A549 (cell line): ENCODE data around the gene ABCA3. TPM values are rescaled to one million over a fixed set of nuclear protein-coding genes. Genes with fewer than 3 reads are reported as not detected.

ENCODE experiments used
- ATAC-seq, 2 experiments: fragments of 200-7000 bp in 1 of 2; fragments of >200 bp in 1 of 2; cut with Nextera tagmentation in 1 of 2; cut with Tn5 transposase in 1 of 2; 3 replicates each; pipeline versions ENCODE4 v1.8.0 to v1.9.1; 2018 to 2020; ENCODE audit warnings: mild to moderate bottlenecking in 1 of 2, moderate library complexity in 1 of 2
- CTCF ChIA-PET: fragments of 300-600 bp; sonication (Branson Sonifier 250); formaldehyde crosslinking; extraction: SDS; loops from one replicate; lab custom pipeline; 2021; ENCODE audit warnings: antibody characterized with exemption, inconsistent platforms; lab: Yijun Ruan, JAX
- POLR2A ChIA-PET: fragments of 350-600 bp; formaldehyde crosslinking; extraction: SDS; loops from one replicate; lab custom pipeline; 2021; ENCODE audit warnings: antibody characterized with exemption, inconsistent platforms; lab: Yijun Ruan, JAX
- DNase-seq, 2 experiments: peaks; one replicate each; pipeline versions ENCODE4 v3.0.0 to v3.0.0-alpha.2; 2011 to 2016; ENCODE audit warnings: low read depth in 1 of 2, low spot score in 1 of 2
- FAIRE-seq: peaks from 2 replicates; lab custom pipeline; 2011; peaks lifted over from hg19 to GRCh38; lab: Jason Lieb, UNC
- H3K27ac ChIP-seq, 2 experiments: fragments of >200 bp; sonication (Bioruptor Twin); formaldehyde crosslinking; 3 replicates each; pipeline ENCODE4 v1.5.1; 2016 to 2017
- H3K4me1 ChIP-seq: fragments of >200 bp; sonication (Bioruptor Twin); formaldehyde crosslinking; 3 replicates; pipeline ENCODE4 v1.6.1; 2016
- H3K4me2 ChIP-seq: fragments of >200 bp; sonication (Bioruptor Twin); formaldehyde crosslinking; 3 replicates; pipeline ENCODE4 v1.6.1; 2016
- H3K4me3 ChIP-seq: fragments of >200 bp; sonication (Bioruptor Twin); formaldehyde crosslinking; 3 replicates; pipeline ENCODE4 v1.5.1; 2016
- H3K9me3 ChIP-seq: fragments of >200 bp; sonication (Bioruptor Twin); formaldehyde crosslinking; 3 replicates; pipeline ENCODE4 v1.6.1; 2016
- BHLHE40 ChIP-seq: IDR thresholded peaks from 2 replicates; pipeline ENCODE4 v1.6.1; 2012; ENCODE audit warnings: low read depth, low read length, inconsistent platforms
- CHD2 ChIP-seq: fragments of 150-350 bp; IDR thresholded peaks from 2 replicates; pipeline ENCODE4 v1.6.1; 2014; ENCODE audit warnings: low read length; ENCODE audit not compliant: partially characterized antibody
- EHMT2 ChIP-seq: fragments of 200-600 bp; sonication (generic); IDR thresholded peaks from 2 replicates; pipeline ENCODE4 v1.6.1; 2016; ENCODE audit warnings: antibody characterized with exemption, low read depth, mild to moderate bottlenecking, moderate library complexity
- ESRRA ChIP-seq: fragments of 150-350 bp; IDR thresholded peaks from 2 replicates; pipeline ENCODE4 v1.6.1; 2014; ENCODE audit warnings: mild to moderate bottlenecking, low read length, borderline replicate concordance
- FOSB ChIP-seq: fragments of 250-450 bp; sonication (Bioruptor Pico); IDR thresholded peaks from 2 replicates; pipeline ENCODE4 v1.5.0; 2020; ENCODE audit warnings: mild to moderate bottlenecking, moderate library complexity
- FOSL2 ChIP-seq, 2 experiments: fragments of 450-650 bp in 1 of 2; fragments of >200 bp in 1 of 2; sonication (Bioruptor Twin) in 1 of 2; formaldehyde crosslinking; IDR thresholded peaks; 2 replicates each; pipeline versions ENCODE4 v1.5.0 to v1.6.1; 2016 to 2020; ENCODE audit warnings: mild to moderate bottlenecking in 1 of 2, moderate library complexity in 1 of 2
- GATA3 ChIP-seq: IDR thresholded peaks from 2 replicates; pipeline ENCODE4 v1.6.1; 2012; ENCODE audit warnings: borderline replicate concordance
- HDAC2 ChIP-seq: fragments of 200-600 bp; sonication (generic); IDR thresholded peaks from 2 replicates; pipeline ENCODE4 v1.6.1; 2016
- HOXB13 ChIP-seq: fragments of 250-450 bp; sonication (Bioruptor Pico); IDR thresholded peaks from 2 replicates; pipeline ENCODE4 v1.5.0; 2020; ENCODE audit warnings: low read depth, mild to moderate bottlenecking, moderate library complexity
- MAFK ChIP-seq: fragments of 450-650 bp; IDR thresholded peaks from 2 replicates; pipeline ENCODE4 v1.6.1; 2014; ENCODE audit not compliant: partially characterized antibody
- MAZ ChIP-seq: fragments of 150-350 bp; IDR thresholded peaks from 2 replicates; pipeline ENCODE4 v1.6.1; 2014; ENCODE audit warnings: antibody characterized with exemption, low read depth, low read length, borderline replicate concordance
- POLR2A ChIP-seq: IDR thresholded peaks from 2 replicates; pipeline ENCODE4 v1.6.1; 2012; ENCODE audit warnings: mild to moderate bottlenecking, low read length
- POLR2AphosphoS2 ChIP-seq: conservative IDR thresholded peaks from 2 replicates; pipeline ENCODE4 v1.6.1; 2012; ENCODE audit warnings: low read length, improper control_type of control experiment, inconsistent platforms
- RFX5 ChIP-seq: fragments of 450-650 bp; IDR thresholded peaks from 2 replicates; pipeline ENCODE4 v1.7.1; 2014; ENCODE audit warnings: antibody characterized with exemption, mild to moderate bottlenecking, moderate library complexity
- TP53 ChIP-seq: fragments of 250-450 bp; sonication (Bioruptor Pico); IDR thresholded peaks from 2 replicates; pipeline ENCODE4 v1.5.0; 2021; ENCODE audit warnings: mild to moderate bottlenecking, moderate library complexity
- ZFP36 ChIP-seq: fragments of 450-650 bp; IDR thresholded peaks from 2 replicates; pipeline ENCODE4 v1.6.1; 2014; ENCODE audit warnings: borderline replicate concordance; ENCODE audit not compliant: partially characterized antibody
- ZSCAN20 ChIP-seq: fragments of 250-450 bp; sonication (Bioruptor Pico); IDR thresholded peaks from 2 replicates; pipeline ENCODE4 v1.8.0; 2022; ENCODE audit warnings: mild to moderate bottlenecking, moderate library complexity
- WGBS: methylation state at CpG from one replicate; pipeline ENCODE4 v1.1.6; 2017; ENCODE audit errors: missing lambda C conversion rate; 5-methylcytosine and 5-hydroxymethylcytosine counted together
- polyA plus RNA-seq, 4 experiments: library from polyadenylated mRNA; depleted of rRNA in 3 of 4; stranded (reverse); fragments of >200 nt; fragmentation: RNase III in 1 of 4; extraction: RNeasy Plus Mini Kit Qiagen cat#74134 plus additional on column Dnase treatment in 1 of 4; gene quantifications; 2 replicates in 3 of 4; 3 replicates in 1 of 4; pipeline ENCODE4 v1.2.3, GENCODE V29; 2011 to 2017
- TF ChIP-seq, protein P1 (sequence below): IDR thresholded peaks from 2 replicates; pipeline ENCODE4 v1.6.1; 2012
- TF ChIP-seq, protein P2 (sequence below): IDR thresholded peaks from 2 replicates; pipeline ENCODE4 v1.6.1; 2012; ENCODE audit warnings: low read depth, borderline replicate concordance
- TF ChIP-seq, protein P3 (sequence below): fragments of >200 bp; sonication (Bioruptor Twin); formaldehyde crosslinking; IDR thresholded peaks from 2 replicates; pipeline ENCODE4 v1.6.1; 2016
- TF ChIP-seq, protein P4 (sequence below): fragments of 250-450 bp; sonication (Bioruptor Pico); IDR thresholded peaks from 2 replicates; pipeline ENCODE4 v1.5.0; 2020; ENCODE audit warnings: low read depth, mild to moderate bottlenecking, moderate library complexity
- TF ChIP-seq, protein P5 (sequence below): fragments of 450-650 bp; IDR thresholded peaks from 2 replicates; pipeline ENCODE4 v1.6.1; 2014; ENCODE audit warnings: antibody characterized with exemption
- TF ChIP-seq, protein P6 (sequence below): fragments of >200 bp; sonication (Bioruptor Twin); formaldehyde crosslinking; IDR thresholded peaks from 3 replicates; pipeline ENCODE4 v1.5.1; 2016

ABCA3 gene
- polyA plus RNA-seq, 2 of the 4 experiments (the other 2 are of a cell fraction) = 6.4 to 9.9 TPM

DNA sequence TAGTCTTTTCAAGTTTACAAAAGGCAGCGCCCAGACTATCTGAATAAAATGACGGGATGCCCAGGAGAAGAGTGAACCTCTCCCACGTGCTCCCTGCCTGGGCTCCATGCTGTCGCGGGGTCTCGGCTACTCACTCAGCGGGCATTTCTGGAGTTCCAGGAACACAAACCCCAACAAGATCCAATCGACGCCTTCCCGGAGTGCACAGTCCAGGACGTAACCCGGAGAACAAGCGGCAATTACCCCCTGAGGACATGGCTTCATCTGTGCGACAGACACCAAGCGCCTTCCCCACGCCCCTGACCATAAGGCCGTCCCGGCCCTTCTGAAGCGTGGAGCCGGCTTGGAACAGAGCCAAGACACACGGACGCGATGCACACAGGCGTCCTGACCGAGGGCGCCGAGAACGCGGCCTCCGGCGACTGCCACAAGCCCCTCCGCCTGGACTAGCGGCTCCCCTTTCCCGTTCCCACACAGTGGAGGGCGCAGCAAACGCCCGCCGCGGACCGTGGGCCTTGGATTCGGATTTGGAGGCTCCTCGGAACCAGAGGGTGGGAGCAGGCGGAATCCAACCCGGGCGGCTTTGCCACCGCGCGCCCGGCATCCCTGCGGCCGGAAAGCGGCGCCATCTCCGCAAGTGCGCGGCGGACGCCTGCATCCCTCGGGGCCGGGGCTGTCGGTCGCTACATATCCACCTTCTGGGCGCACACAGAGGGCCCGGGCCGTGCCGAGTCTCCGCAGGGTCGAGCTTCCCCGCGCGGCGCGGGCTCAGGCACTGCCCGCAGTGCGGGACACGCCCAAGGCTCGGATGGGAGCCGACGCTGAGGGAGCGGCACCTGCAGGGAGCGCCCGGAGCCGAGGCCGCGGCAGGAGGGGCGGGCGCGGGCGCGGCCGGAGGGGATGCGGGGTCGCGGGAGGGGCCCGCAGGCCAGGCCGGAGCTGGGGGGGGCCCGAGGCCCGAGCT is 725 bp downstream of the ABCA3 start:
- DNase-seq (peak; percentile 49 to 58), ATAC-seq (peak; percentile 75 to 79), FAIRE-seq (no peak)
- ChIA-PET CTCF (interaction anchor here (0.7 to 1.4 kb wide), 53 partner anchors 8 to 178 kb away, joined by 3 to 15 read pairs (median 4); partner anchors contain the start of gene CCNF), POLR2A (interaction anchor here (0.6 kb wide), 1 partner anchor 88 kb away, joined by 3 read pairs; the partner anchor contains the start of gene ECI1)
- TF ChIP-seq, protein P1, sequence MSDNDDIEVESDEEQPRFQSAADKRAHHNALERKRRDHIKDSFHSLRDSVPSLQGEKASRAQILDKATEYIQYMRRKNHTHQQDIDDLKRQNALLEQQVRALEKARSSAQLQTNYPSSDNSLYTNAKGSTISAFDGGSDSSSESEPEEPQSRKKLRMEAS = peak; percentile 81
- TF ChIP-seq RFX5 (no peak), HDAC2 (peak; percentile 22; the same call in 1 of the 2 replicates), POLR2A (peak; percentile 14; the same call in 1 of the 2 replicates), FOSB (CRISPR knock-in tag) (no peak)
- TF ChIP-seq, protein P2, sequence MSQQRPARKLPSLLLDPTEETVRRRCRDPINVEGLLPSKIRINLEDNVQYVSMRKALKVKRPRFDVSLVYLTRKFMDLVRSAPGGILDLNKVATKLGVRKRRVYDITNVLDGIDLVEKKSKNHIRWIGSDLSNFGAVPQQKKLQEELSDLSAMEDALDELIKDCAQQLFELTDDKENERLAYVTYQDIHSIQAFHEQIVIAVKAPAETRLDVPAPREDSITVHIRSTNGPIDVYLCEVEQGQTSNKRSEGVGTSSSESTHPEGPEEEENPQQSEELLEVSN = peak; percentile 75; the same call in 1 of the 2 replicates
- TF ChIP-seq, protein P3, sequence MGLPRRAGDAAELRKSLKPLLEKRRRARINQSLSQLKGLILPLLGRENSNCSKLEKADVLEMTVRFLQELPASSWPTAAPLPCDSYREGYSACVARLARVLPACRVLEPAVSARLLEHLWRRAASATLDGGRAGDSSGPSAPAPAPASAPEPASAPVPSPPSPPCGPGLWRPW = no peak
- H3K9me3 ChIP-seq = peaks cover 4% of the 10 kb centered on the region; the same call in 2 of the 3 replicates
- peak overlapping the region; percentile 77 to 94 for H3K27ac ChIP-seq
- H3K4me1 ChIP-seq = peaks cover 11% of the 10 kb centered on the region; the same call in 2 of the 3 replicates
- H3K4me2 ChIP-seq = peak overlapping the region; percentile 96
- WGBS = 14% methylated on average over 54 of the region's 98 CpGs
- peak overlapping the region; percentile 82 for H3K4me3 ChIP-seq

DNA sequence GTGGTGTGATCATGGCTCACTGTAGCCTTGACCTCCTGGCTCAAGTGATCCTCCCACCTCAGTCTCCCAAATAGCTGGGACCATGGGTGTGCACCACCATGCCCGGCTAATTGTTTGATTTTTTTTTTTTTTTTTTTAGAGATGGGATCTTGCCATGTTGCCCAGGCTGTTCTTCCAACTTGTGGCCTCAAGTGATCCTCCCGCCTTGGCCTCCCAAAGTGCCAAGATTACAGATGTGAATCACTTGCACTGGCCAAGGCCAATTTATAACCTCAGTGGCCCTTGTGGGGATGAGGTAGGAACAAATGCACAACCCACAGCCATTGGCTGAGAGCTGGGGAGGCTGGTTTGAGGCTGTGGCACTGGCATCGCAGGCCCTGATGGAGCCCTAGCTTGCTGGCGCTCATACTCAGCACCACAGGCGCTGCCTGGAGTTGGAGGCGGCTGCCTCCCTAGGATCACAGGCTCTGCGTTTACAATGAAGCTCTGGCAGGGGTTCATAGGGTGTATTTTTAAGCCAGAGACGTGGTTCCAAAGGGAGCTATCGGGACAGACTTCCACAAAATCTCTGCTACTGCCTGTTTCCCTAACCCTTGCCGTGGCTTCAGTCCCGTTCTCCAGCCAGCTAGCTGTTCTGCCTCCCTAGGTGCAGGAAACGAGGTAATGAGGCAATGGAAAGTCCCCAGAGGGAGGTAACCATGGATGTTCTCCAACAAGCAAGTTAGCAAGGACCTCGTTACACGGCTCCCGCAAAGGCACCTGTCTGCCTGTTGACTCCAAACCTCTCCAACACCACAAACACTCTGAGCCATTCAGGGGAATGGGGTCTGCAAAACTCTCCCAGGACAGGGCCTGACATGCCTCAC is 2.9 kb downstream of the ABCA3 start:
- Histone ChIP-seq H3K27ac (no peak overlapping the region), H3K4me2 (no peak overlapping the region), H3K4me3 (no peak overlapping the region), H3K4me1 (peaks cover 18% of the 10 kb centered on the region), H3K9me3 (peaks cover 4% of the 10 kb centered on the region; the same call in 2 of the 3 replicates)
- ATAC-seq = no peak
- POLR2A ChIA-PET = no interaction called here
- CTCF ChIA-PET = interaction anchor here (0.6 to 1.8 kb wide), 2 partner anchors 22 to 85 kb away, joined by 4 read pairs; no protein-coding TSS in a partner anchor
- TF ChIP-seq GATA3 (no peak), FOSL2 (IDR thresholded peaks at IDR 0.05) (no peak), FOSL2 (CRISPR knock-in tag; IDR thresholded peaks at IDR 0.05) (no peak), CHD2 (no peak), HOXB13 (CRISPR knock-in tag) (no peak)
- 91% methylated on average over 15 of the region's 15 CpGs for WGBS
- DNase-seq = no peak
- no peak for FAIRE-seq

DNA sequence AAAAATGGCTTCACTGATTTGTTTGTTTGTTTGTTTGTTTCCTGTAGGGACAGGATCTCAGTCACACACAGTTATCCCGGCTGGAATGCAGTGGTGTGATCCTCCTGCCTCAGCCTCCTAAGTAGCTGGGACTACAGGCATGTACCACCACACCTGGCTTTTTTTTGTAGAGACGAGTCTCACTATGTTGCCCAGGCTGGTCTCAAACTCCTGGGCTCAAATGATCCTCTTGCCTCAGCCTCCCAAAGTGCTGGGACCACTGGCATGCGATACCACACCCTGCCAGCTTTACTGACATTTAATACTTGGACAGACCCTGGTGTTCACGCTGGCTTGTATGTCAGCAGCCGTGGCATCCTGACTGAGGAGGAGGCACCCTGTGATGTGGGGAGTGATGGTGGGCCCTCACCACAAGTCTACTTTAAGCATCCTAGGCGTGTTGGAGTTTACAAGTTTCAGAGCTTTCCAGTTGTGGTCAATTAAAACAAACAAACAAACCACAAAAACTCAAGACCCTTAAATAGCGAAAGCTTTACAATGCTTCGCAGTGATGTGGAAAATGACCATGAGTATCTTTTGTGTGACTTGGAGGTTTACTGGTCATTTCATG is 5.1 kb downstream of the ABCA3 start:
- Histone ChIP-seq H3K9me3 (no peaks in the 10 kb centered on the region), H3K4me1 (peaks cover 15% of the 10 kb centered on the region), H3K4me2 (no peak overlapping the region), H3K27ac (no peak overlapping the region), H3K4me3 (no peak overlapping the region)
- WGBS = 88% methylated on average over 8 of the region's 8 CpGs
- ChIA-PET CTCF (interaction anchor here (1.4 kb wide), 1 partner anchor 166 kb away, joined by 5 read pairs; no protein-coding TSS in a partner anchor), POLR2A (no interaction called here)
- ATAC-seq = no peak
- no peak for DNase-seq
- no peak for FAIRE-seq
- TF ChIP-seq EHMT2 (no peak), BHLHE40 (no peak), HOXB13 (CRISPR knock-in tag) (no peak), GATA3 (no peak), ZSCAN20 (CRISPR knock-in tag) (no peak), ZFP36 (no peak), ESRRA (no peak), MAFK (no peak), MAZ (no peak), TP53 (no peak), POLR2AphosphoS2 (no peak)
- TF ChIP-seq, protein P4, sequence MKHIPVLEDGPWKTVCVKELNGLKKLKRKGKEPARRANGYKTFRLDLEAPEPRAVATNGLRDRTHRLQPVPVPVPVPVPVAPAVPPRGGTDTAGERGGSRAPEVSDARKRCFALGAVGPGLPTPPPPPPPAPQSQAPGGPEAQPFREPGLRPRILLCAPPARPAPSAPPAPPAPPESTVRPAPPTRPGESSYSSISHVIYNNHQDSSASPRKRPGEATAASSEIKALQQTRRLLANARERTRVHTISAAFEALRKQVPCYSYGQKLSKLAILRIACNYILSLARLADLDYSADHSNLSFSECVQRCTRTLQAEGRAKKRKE (CRISPR knock-in tag) = no peak
- TF ChIP-seq, protein P5, sequence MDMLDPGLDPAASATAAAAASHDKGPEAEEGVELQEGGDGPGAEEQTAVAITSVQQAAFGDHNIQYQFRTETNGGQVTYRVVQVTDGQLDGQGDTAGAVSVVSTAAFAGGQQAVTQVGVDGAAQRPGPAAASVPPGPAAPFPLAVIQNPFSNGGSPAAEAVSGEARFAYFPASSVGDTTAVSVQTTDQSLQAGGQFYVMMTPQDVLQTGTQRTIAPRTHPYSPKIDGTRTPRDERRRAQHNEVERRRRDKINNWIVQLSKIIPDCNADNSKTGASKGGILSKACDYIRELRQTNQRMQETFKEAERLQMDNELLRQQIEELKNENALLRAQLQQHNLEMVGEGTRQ = no peak
- TF ChIP-seq, protein P3 = no peak
- TF ChIP-seq, protein P6, sequence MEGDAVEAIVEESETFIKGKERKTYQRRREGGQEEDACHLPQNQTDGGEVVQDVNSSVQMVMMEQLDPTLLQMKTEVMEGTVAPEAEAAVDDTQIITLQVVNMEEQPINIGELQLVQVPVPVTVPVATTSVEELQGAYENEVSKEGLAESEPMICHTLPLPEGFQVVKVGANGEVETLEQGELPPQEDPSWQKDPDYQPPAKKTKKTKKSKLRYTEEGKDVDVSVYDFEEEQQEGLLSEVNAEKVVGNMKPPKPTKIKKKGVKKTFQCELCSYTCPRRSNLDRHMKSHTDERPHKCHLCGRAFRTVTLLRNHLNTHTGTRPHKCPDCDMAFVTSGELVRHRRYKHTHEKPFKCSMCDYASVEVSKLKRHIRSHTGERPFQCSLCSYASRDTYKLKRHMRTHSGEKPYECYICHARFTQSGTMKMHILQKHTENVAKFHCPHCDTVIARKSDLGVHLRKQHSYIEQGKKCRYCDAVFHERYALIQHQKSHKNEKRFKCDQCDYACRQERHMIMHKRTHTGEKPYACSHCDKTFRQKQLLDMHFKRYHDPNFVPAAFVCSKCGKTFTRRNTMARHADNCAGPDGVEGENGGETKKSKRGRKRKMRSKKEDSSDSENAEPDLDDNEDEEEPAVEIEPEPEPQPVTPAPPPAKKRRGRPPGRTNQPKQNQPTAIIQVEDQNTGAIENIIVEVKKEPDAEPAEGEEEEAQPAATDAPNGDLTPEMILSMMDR = no peak
